ENCODE results near the gene GAS7.

DNA sequence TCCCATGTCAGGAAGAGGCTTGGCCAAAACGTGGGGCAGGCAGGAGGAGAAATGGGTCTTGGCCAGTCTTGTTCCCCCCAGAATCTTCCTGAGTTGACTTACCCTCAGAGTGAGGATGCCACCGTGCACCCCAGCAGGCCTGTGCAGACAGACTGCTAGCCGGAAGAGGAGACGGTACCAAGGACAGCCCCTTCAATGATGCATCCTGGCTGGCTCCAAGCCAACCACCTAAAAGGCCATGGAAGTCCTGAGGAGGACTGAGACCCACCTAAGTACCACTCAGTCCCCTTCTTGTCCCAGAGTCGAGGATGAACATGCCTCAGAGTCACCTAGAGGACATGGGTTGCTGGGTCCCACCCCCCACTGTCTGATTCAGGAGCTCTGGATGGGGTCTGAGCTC, 246.6 kb downstream of the GAS7 start:
- TF ChIP-seq ZNF668 (CRISPR knock-in tag; IDR thresholded peaks at IDR 0.05), result no peak
- TF ChIP-seq, protein P1, sequence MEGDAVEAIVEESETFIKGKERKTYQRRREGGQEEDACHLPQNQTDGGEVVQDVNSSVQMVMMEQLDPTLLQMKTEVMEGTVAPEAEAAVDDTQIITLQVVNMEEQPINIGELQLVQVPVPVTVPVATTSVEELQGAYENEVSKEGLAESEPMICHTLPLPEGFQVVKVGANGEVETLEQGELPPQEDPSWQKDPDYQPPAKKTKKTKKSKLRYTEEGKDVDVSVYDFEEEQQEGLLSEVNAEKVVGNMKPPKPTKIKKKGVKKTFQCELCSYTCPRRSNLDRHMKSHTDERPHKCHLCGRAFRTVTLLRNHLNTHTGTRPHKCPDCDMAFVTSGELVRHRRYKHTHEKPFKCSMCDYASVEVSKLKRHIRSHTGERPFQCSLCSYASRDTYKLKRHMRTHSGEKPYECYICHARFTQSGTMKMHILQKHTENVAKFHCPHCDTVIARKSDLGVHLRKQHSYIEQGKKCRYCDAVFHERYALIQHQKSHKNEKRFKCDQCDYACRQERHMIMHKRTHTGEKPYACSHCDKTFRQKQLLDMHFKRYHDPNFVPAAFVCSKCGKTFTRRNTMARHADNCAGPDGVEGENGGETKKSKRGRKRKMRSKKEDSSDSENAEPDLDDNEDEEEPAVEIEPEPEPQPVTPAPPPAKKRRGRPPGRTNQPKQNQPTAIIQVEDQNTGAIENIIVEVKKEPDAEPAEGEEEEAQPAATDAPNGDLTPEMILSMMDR (IDR thresholded peaks at IDR 0.05 in 2 of 3, conservative IDR thresholded peaks at IDR 0.05 in 1 of 3; ENCODE audit: insufficient read depth in 2 of 3, low read depth in 1 of 3, low read length in 3 of 3), result no peak
- no peak for TF ChIP-seq HDAC6 (IDR thresholded peaks at IDR 0.05; ENCODE audit: low read depth, low read length)
